ENCODE measurements around the gene VSIR.

The VSIR gene

GRCh38 chr10:71763352-71764127 lies 9.8 kb downstream of the VSIR start:
- no peak for DNase-seq (ENCODE audit: low read depth in 2 of 2)

GRCh38 chr10:71762324-71762723 lies 11.0 kb downstream of the VSIR start:
- no peak for DNase-seq (ENCODE audit: low read depth in 2 of 2)

GRCh38 chr10:71761541-71762113 lies 11.7 kb downstream of the VSIR start:
- no peak for DNase-seq (ENCODE audit: low read depth in 2 of 2)

- no peak for DNase-seq (ENCODE audit: low read depth in 2 of 2)
These were observed 12.2 kb downstream of the VSIR start for GRCh38 chr10:71761105-71761511.

- DNase-seq (ENCODE audit: low read depth in 2 of 2), result no peak
These were observed 15.9 kb downstream of the VSIR start for GRCh38 chr10:71757399-71757922.

GRCh38 chr10:71756311-71757191 lies 16.8 kb downstream of the VSIR start:
- no peak for DNase-seq (ENCODE audit: low read depth in 2 of 2)

- no peak for DNase-seq (ENCODE audit: low read depth in 2 of 2)
These were observed 18.0 kb downstream of the VSIR start for GRCh38 chr10:71755179-71755879.

- DNase-seq (ENCODE audit: low read depth in 2 of 2), result no peak
These were observed 18.8 kb downstream of the VSIR start for GRCh38 chr10:71754562-71754961.

- no peak for DNase-seq (ENCODE audit: low read depth in 2 of 2)
These were observed 19.3 kb downstream of the VSIR start for GRCh38 chr10:71753960-71754505.

- DNase-seq (ENCODE audit: low read depth in 2 of 2), result no peak
These were observed 20.0 kb downstream of the VSIR start for GRCh38 chr10:71753091-71753959.

- no peak for DNase-seq (ENCODE audit: low read depth in 2 of 2)
These were observed 20.8 kb downstream of the VSIR start for GRCh38 chr10:71752391-71753090.

GRCh38 chr10:71751515-71752224 lies 21.6 kb downstream of the VSIR start:
- no peak for DNase-seq (ENCODE audit: low read depth in 2 of 2)

- DNase-seq (ENCODE audit: low read depth in 2 of 2), result no peak
These were observed 22.3 kb downstream of the VSIR start for GRCh38 chr10:71750986-71751385.

- DNase-seq (ENCODE audit: low read depth in 2 of 2), result no peak
These were observed 23.0 kb downstream of the VSIR start for GRCh38 chr10:71750124-71750841.

- no peak for DNase-seq (ENCODE audit: low read depth in 2 of 2)
These were observed 23.9 kb downstream of the VSIR start for GRCh38 chr10:71749396-71749795.

GRCh38 chr10:71748671-71749191 lies 24.6 kb downstream of the VSIR start:
- DNase-seq (ENCODE audit: low read depth in 2 of 2), result peak in 1 of 2 donors; percentile 49

GRCh38 chr10:71747551-71748523 lies 25.5 kb downstream of the VSIR start:
- no peak for DNase-seq (ENCODE audit: low read depth in 2 of 2)
